SK-N-SH (cell line): Measurements from ENCODE around the gene GUK1. TPM values are rescaled to one million over a fixed set of nuclear protein-coding genes. Genes with fewer than 3 reads are reported as not detected.

Experiments
- CTCF ChIA-PET: fragments of 300-600, 350-600 bp; formaldehyde crosslinking; extraction: SDS; loops from one replicate; lab custom pipeline; 2021; lab: Yijun Ruan, JAX
- POLR2A ChIA-PET: fragments of 350-600 bp; sonication (Branson Sonifier 250); formaldehyde crosslinking; extraction: SDS; loops from one replicate; lab custom pipeline; 2020; ENCODE audit warnings: antibody characterized with exemption, inconsistent platforms; lab: Yijun Ruan, JAX
- DNase-seq: peaks from one replicate; pipeline ENCODE4 v3.0.0; 2012
- H2AFZ ChIP-seq: fragments of 200-600 bp; sonication (generic); 2 replicates; pipeline ENCODE4 v1.8.1; 2016; ENCODE audit warnings: antibody characterized with exemption, mild to moderate bottlenecking, low read depth
- H3F3A ChIP-seq: fragments of 200-600 bp; sonication (generic); replicated peaks from 2 replicates; pipeline ENCODE3; 2016; ENCODE audit warnings: antibody characterized with exemption, mild to moderate bottlenecking; ENCODE audit not compliant: insufficient read depth
- H3K27ac ChIP-seq, 2 experiments: fragments of 200-500 bp in 1 of 2; fragments of 200-600 bp in 1 of 2; sonication (Bioruptor generic) in 1 of 2; sonication (generic), shearing (Covaris generic) in 1 of 2; 2 replicates each; pipeline versions ENCODE4 v1.5.1 to v1.6.1; 2014 to 2016; ENCODE audit warnings: low read depth in 2 of 2, inconsistent platforms in 1 of 2, low read length in 1 of 2, mild to moderate bottlenecking in 1 of 2, mixed read lengths in 1 of 2
- H3K27me3 ChIP-seq: fragments of 200-600 bp; sonication (generic), shearing (Covaris generic); 2 replicates; pipeline ENCODE4 v1.6.1; 2016; ENCODE audit warnings: mixed run types; ENCODE audit not compliant: insufficient read depth
- H3K36me3 ChIP-seq, 2 experiments: fragments of 200-500 bp in 1 of 2; fragments of 200-600 bp in 1 of 2; sonication (Bioruptor generic) in 1 of 2; sonication (generic) in 1 of 2; replicated peaks in 1 of 2; 2 replicates each; pipeline versions ENCODE3 to v1.5.1; 2014 to 2016; ENCODE audit warnings: low read length in 1 of 2, mild to moderate bottlenecking in 1 of 2; ENCODE audit not compliant: insufficient read depth in 2 of 2, control insufficient read depth in 1 of 2
- H3K4me1 ChIP-seq, 2 experiments: fragments of 200-500 bp in 1 of 2; fragments of 200-600 bp in 1 of 2; sonication (Bioruptor generic) in 1 of 2; sonication (generic), shearing (Covaris generic) in 1 of 2; 2 replicates each; pipeline versions ENCODE4 v1.5.1 to v1.6.1; 2014 to 2016; ENCODE audit warnings: low read depth in 1 of 2, low read length in 1 of 2, mixed run types in 1 of 2; ENCODE audit not compliant: insufficient read depth in 2 of 2, control insufficient read depth in 1 of 2
- H3K4me2 ChIP-seq: fragments of 200-600 bp; sonication (generic), shearing (Covaris generic); 2 replicates; pipeline ENCODE4 v1.6.1; 2017; ENCODE audit warnings: mixed run types
- H3K4me3 ChIP-seq, 2 experiments: fragments of 200-500 bp in 1 of 2; fragments of 200-600 bp in 1 of 2; sonication (Bioruptor generic) in 1 of 2; sonication (generic), shearing (Covaris generic) in 1 of 2; 2 replicates each; pipeline versions ENCODE4 v1.5.1 to v1.8.1; 2014 to 2016; ENCODE audit warnings: low read depth in 2 of 2, inconsistent platforms in 1 of 2, low read length in 1 of 2, mild to moderate bottlenecking in 1 of 2, mixed read lengths in 1 of 2, moderate library complexity in 1 of 2
- H3K79me2 ChIP-seq: fragments of 200-600 bp; sonication (generic); 2 replicates; pipeline ENCODE4 v1.8.1; 2017; ENCODE audit warnings: mild to moderate bottlenecking; ENCODE audit not compliant: insufficient read depth
- H3K9ac ChIP-seq: fragments of 200-600 bp; sonication (generic); 2 replicates; pipeline ENCODE4 v1.6.1; 2017; ENCODE audit warnings: mixed run types
- H3K9me2 ChIP-seq: fragments of 200-600 bp; sonication (generic); 2 replicates; pipeline ENCODE4 v1.6.1; 2017; ENCODE audit warnings: mixed run types
- H3K9me3 ChIP-seq: fragments of 200-600 bp; sonication (generic); 2 replicates; pipeline ENCODE4 v1.6.1; 2017; ENCODE audit warnings: mixed run types, mild to moderate bottlenecking, moderate library complexity
- H4K20me1 ChIP-seq: fragments of 200-600 bp; sonication (generic); 2 replicates; pipeline ENCODE4 v1.6.1; 2017; ENCODE audit warnings: mild to moderate bottlenecking, mixed run types; ENCODE audit not compliant: insufficient read depth
- ELF1 ChIP-seq: IDR thresholded peaks from 2 replicates; pipeline ENCODE4 v1.4.0; 2012
- FOSL2 ChIP-seq: IDR thresholded peaks from 2 replicates; pipeline ENCODE4 v1.4.0; 2012; ENCODE audit warnings: low read depth, mild to moderate bottlenecking, moderate library complexity, borderline replicate concordance
- FOXJ3 ChIP-seq: sonication (generic); formaldehyde crosslinking; IDR thresholded peaks from 2 replicates; pipeline ENCODE4 v1.5.1; 2020; ENCODE audit warnings: mild to moderate bottlenecking, missing genetic modification reagents
- JUND ChIP-seq: IDR thresholded peaks from 2 replicates; pipeline ENCODE4 v1.4.0; 2012
- MEF2A ChIP-seq: IDR thresholded peaks from 2 replicates; pipeline ENCODE4 v1.4.0; 2012; ENCODE audit warnings: low read depth, borderline replicate concordance
- RXRA ChIP-seq: IDR thresholded peaks from 2 replicates; pipeline ENCODE4 v1.4.0; 2012; ENCODE audit warnings: low read depth, mild to moderate bottlenecking, borderline replicate concordance
- SIN3A ChIP-seq: IDR thresholded peaks from 2 replicates; pipeline ENCODE4 v1.6.1; 2012; ENCODE audit warnings: low read depth, mild to moderate bottlenecking, low read length, moderate library complexity, borderline replicate concordance
- TCF12 ChIP-seq: IDR thresholded peaks from 2 replicates; pipeline ENCODE4 v1.4.0; 2012
- TEAD4 ChIP-seq: IDR thresholded peaks from 2 replicates; pipeline ENCODE4 v1.4.0; 2012; ENCODE audit warnings: mild to moderate bottlenecking, borderline replicate concordance; ENCODE audit not compliant: insufficient read depth
- WGBS: methylation state at CpG from one replicate; pipeline ENCODE4 v1.1.6; 2017; ENCODE audit warnings: low lambda C conversion rate; 5-methylcytosine and 5-hydroxymethylcytosine counted together
- polyA plus RNA-seq, 3 experiments: library from polyadenylated mRNA; depleted of rRNA; stranded (reverse); fragments of >200 nt; gene quantifications; 2 replicates each; pipeline ENCODE4 v1.2.3, GENCODE V29; 2012
- TF ChIP-seq, protein P1 (sequence below): fragments of 150-350 bp; IDR thresholded peaks from 2 replicates; pipeline ENCODE4 v1.6.1; 2016; ENCODE audit warnings: mild to moderate bottlenecking, low read depth, low read length
- TF ChIP-seq, protein P2 (sequence below): fragments of 150-350 bp; IDR thresholded peaks from 2 replicates; pipeline ENCODE4 v1.6.1; 2017; ENCODE audit warnings: antibody characterized with exemption, low read length, low read depth, borderline replicate concordance
- TF ChIP-seq, protein P3 (sequence below): IDR thresholded peaks from 2 replicates; pipeline ENCODE4 v1.4.0; 2012; ENCODE audit warnings: low read depth, borderline replicate concordance
- TF ChIP-seq, protein P4 (sequence below): IDR thresholded peaks from 2 replicates; pipeline ENCODE4 v1.6.1; 2012; ENCODE audit warnings: mild to moderate bottlenecking, low read depth, low read length, moderate library complexity
- TF ChIP-seq, protein P5 (sequence below): IDR thresholded peaks from 2 replicates; pipeline ENCODE4 v1.4.0; 2012; ENCODE audit warnings: low read depth

GUK1 gene
- polyA plus RNA-seq, 1 of the 3 experiments (the other 2 are of a cell fraction): 742 TPM

DNA sequence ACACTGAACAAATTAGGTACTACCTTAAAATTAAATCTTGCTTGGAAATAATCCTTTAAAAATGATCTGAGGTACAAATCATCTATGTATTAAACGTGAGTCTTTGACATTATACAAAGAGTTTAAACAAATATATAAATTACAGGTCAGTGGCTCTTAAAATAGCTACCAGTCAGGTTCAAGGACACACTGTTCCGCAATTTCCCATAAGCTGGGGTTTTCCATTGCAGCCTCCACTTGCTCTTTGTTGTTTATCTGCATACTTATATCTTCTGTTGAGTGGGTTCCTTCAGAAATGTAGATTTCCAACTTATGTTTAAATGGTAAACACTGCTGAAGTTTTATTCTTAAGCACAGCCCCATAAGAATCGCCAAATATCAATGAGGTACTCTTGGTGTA, 25.3 kb upstream of the GUK1 start:
- Histone ChIP-seq H3K27ac (no peak overlapping the region), H4K20me1 (no peaks in the 10 kb centered on the region), H3K4me1 (peaks cover 0 to 6% of the 10 kb centered on the region in 2 experiments; a peak in 1 of 4 replicates), H3K9me3 (peaks cover 13% of the 10 kb centered on the region), H3K4me2 (no peak overlapping the region), H3K9ac (no peak overlapping the region), H2AFZ (no peak overlapping the region), H3F3A (peaks cover 3% of the 10 kb centered on the region), H3K27me3 (no peaks in the 10 kb centered on the region), H3K36me3 (no peaks in the 10 kb centered on the region), H3K79me2 (peaks cover 3% of the 10 kb centered on the region; the same call in 1 of the 2 replicates), H3K4me3 (no peak overlapping the region), H3K9me2 (no peaks in the 10 kb centered on the region)
- no peak for DNase-seq
- 62% methylated on average over 3 of the region's 3 CpGs for WGBS
- ChIA-PET POLR2A (no interaction called here), CTCF (interaction anchor here (3.6 kb wide), 1 partner anchor 16 kb away, joined by 10 read pairs; no protein-coding TSS in a partner anchor)
- TF ChIP-seq JUND (no peak), ELF1 (no peak), RXRA (no peak)
- TF ChIP-seq, protein P1, sequence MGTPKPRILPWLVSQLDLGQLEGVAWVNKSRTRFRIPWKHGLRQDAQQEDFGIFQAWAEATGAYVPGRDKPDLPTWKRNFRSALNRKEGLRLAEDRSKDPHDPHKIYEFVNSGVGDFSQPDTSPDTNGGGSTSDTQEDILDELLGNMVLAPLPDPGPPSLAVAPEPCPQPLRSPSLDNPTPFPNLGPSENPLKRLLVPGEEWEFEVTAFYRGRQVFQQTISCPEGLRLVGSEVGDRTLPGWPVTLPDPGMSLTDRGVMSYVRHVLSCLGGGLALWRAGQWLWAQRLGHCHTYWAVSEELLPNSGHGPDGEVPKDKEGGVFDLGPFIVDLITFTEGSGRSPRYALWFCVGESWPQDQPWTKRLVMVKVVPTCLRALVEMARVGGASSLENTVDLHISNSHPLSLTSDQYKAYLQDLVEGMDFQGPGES: no peak
- TF ChIP-seq, protein P2, sequence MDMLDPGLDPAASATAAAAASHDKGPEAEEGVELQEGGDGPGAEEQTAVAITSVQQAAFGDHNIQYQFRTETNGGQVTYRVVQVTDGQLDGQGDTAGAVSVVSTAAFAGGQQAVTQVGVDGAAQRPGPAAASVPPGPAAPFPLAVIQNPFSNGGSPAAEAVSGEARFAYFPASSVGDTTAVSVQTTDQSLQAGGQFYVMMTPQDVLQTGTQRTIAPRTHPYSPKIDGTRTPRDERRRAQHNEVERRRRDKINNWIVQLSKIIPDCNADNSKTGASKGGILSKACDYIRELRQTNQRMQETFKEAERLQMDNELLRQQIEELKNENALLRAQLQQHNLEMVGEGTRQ: no peak

DNA sequence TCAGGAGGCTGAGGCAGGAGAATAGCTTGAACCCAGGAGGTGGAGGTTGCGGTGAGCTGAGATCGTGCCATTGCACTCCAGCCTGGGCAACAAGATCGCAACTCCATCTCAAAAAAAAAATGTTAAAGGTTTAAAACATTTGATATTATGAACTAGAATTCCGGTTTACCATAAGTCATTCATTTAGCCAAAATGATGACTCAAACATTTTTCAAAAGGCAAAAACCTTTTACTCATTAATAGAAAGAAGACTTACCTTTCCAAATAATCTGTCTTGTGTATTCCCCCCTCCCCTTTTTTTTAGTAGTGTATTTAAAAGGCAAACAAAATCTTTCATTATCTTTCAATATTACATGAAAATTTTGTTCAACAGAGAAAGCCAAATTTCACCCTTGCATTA, 22.7 kb upstream of the GUK1 start:
- Histone ChIP-seq H3K36me3 (no peaks in the 10 kb centered on the region), H3K4me3 (no peak overlapping the region), H3K9ac (no peak overlapping the region), H3K27me3 (no peaks in the 10 kb centered on the region), H3K79me2 (no peaks in the 10 kb centered on the region; the same call in 1 of the 2 replicates), H3K27ac (no peak overlapping the region)
- CTCF ChIA-PET: no interaction called here
- WGBS: 89% methylated on average over 4 of the region's 4 CpGs
- TF ChIP-seq, protein P2: no peak
- TF ChIP-seq FOXJ3 (no peak), TCF12 (no peak), FOSL2 (no peak), TEAD4 (no peak), SIN3A (no peak), MEF2A (no peak)
- TF ChIP-seq, protein P3, sequence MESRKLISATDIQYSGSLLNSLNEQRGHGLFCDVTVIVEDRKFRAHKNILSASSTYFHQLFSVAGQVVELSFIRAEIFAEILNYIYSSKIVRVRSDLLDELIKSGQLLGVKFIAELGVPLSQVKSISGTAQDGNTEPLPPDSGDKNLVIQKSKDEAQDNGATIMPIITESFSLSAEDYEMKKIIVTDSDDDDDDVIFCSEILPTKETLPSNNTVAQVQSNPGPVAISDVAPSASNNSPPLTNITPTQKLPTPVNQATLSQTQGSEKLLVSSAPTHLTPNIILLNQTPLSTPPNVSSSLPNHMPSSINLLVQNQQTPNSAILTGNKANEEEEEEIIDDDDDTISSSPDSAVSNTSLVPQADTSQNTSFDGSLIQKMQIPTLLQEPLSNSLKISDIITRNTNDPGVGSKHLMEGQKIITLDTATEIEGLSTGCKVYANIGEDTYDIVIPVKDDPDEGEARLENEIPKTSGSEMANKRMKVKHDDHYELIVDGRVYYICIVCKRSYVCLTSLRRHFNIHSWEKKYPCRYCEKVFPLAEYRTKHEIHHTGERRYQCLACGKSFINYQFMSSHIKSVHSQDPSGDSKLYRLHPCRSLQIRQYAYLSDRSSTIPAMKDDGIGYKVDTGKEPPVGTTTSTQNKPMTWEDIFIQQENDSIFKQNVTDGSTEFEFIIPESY: no peak
- TF ChIP-seq, protein P4, sequence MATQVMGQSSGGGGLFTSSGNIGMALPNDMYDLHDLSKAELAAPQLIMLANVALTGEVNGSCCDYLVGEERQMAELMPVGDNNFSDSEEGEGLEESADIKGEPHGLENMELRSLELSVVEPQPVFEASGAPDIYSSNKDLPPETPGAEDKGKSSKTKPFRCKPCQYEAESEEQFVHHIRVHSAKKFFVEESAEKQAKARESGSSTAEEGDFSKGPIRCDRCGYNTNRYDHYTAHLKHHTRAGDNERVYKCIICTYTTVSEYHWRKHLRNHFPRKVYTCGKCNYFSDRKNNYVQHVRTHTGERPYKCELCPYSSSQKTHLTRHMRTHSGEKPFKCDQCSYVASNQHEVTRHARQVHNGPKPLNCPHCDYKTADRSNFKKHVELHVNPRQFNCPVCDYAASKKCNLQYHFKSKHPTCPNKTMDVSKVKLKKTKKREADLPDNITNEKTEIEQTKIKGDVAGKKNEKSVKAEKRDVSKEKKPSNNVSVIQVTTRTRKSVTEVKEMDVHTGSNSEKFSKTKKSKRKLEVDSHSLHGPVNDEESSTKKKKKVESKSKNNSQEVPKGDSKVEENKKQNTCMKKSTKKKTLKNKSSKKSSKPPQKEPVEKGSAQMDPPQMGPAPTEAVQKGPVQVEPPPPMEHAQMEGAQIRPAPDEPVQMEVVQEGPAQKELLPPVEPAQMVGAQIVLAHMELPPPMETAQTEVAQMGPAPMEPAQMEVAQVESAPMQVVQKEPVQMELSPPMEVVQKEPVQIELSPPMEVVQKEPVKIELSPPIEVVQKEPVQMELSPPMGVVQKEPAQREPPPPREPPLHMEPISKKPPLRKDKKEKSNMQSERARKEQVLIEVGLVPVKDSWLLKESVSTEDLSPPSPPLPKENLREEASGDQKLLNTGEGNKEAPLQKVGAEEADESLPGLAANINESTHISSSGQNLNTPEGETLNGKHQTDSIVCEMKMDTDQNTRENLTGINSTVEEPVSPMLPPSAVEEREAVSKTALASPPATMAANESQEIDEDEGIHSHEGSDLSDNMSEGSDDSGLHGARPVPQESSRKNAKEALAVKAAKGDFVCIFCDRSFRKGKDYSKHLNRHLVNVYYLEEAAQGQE: no peak
- TF ChIP-seq, protein P5, sequence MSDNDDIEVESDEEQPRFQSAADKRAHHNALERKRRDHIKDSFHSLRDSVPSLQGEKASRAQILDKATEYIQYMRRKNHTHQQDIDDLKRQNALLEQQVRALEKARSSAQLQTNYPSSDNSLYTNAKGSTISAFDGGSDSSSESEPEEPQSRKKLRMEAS: no peak
- TF ChIP-seq, all 33 proteins: peak for 0
- Histone ChIP-seq H3F3A (peaks cover 3% of the 10 kb centered on the region), H3K9me3 (peaks cover 13% of the 10 kb centered on the region), H2AFZ (no peak overlapping the region), H3K9me2 (no peaks in the 10 kb centered on the region), H4K20me1 (no peaks in the 10 kb centered on the region), H3K4me1 (no peaks in the 10 kb centered on the region), H3K4me2 (no peak overlapping the region)
- no peak for DNase-seq
- POLR2A ChIA-PET: no interaction called here
